ENCODE data around the gene COL1A1. TPM values are rescaled to one million over a fixed set of nuclear protein-coding genes. Genes with fewer than 3 reads are reported as not detected.

The COL1A1 gene
- total RNA-seq, 2 donors from 2014 or later = 106 to 151 TPM

- DNase-seq (no peak), ATAC-seq (no peak)
- intact Hi-C loops (cut with DNase I) = no loop called here
Measured at GRCh38 chr17:50217591-50217990, 16.2 kb upstream of the COL1A1 start.

- intact Hi-C loops (cut with DNase I) = no loop called here
- ATAC-seq (no peak), DNase-seq (no peak)
Measured at GRCh38 chr17:50214976-50215760, 13.7 kb upstream of the COL1A1 start.

GRCh38 chr17:50213026-50214022, 11.9 kb upstream of the COL1A1 start:
- DNase-seq (no peak), ATAC-seq (no peak)
- intact Hi-C loops (cut with DNase I) = no loop called here

GRCh38 chr17:50212121-50212843, 10.9 kb upstream of the COL1A1 start:
- DNase-seq (peak; percentile 40), ATAC-seq (no peak)
- intact Hi-C loops (cut with DNase I) = no loop called here

GRCh38 chr17:50211249-50212120, 10.1 kb upstream of the COL1A1 start:
- DNase-seq (peak; percentile 42), ATAC-seq (peak in 1 of 2 donors; percentile 24)
- intact Hi-C loops (cut with DNase I) = no loop called here

GRCh38 chr17:50210240-50211225, 9.1 kb upstream of the COL1A1 start:
- intact Hi-C loops (cut with DNase I) = no loop called here
- peak; percentile 83 for DNase-seq
- peak; percentile 64 to 80 for ATAC-seq

- intact Hi-C loops (cut with DNase I) = no loop called here
- DNase-seq (peak; percentile 91), ATAC-seq (peak; percentile 88 to 91)
Measured at GRCh38 chr17:50209472-50210239, 8.2 kb upstream of the COL1A1 start.

- ATAC-seq (no peak), DNase-seq (no peak)
- intact Hi-C loops (cut with DNase I) = no loop called here
Measured at GRCh38 chr17:50209133-50209471, 7.7 kb upstream of the COL1A1 start.

- no peak for DNase-seq
- intact Hi-C loops (cut with DNase I) = no loop called here
- no peak for ATAC-seq
Measured at GRCh38 chr17:50208611-50209061, 7.2 kb upstream of the COL1A1 start.

GRCh38 chr17:50207792-50208567, 6.5 kb upstream of the COL1A1 start:
- intact Hi-C loops (cut with DNase I) = no loop called here
- DNase-seq = no peak
- ATAC-seq = no peak

- DNase-seq (no peak), ATAC-seq (no peak)
- intact Hi-C loops (cut with DNase I) = no loop called here
Measured at GRCh38 chr17:50207315-50207714, 5.9 kb upstream of the COL1A1 start.

GRCh38 chr17:50206604-50207293, 5.3 kb upstream of the COL1A1 start:
- intact Hi-C loops (cut with DNase I) = no loop called here
- DNase-seq = peak; percentile 59

GRCh38 chr17:50205963-50206505, 4.6 kb upstream of the COL1A1 start:
- intact Hi-C loops (cut with DNase I) = no loop called here

More at GRCh38 chr17:50206604-50207293, 5.3 kb upstream of the COL1A1 start:
- no peak for ATAC-seq

GRCh38 chr17:50205111-50205962, 3.9 kb upstream of the COL1A1 start:
- intact Hi-C loops (cut with DNase I) = no loop called here
- DNase-seq = peak; percentile 31
- ATAC-seq = no peak

More at GRCh38 chr17:50205963-50206505, 4.6 kb upstream of the COL1A1 start:
- ATAC-seq = no peak
- no peak for DNase-seq

Data from left cardiac atrium (tissue), 4 donors.